GM23338 (cell line): ENCODE results near the gene MTHFD2L. TPM values are rescaled to one million over a fixed set of nuclear protein-coding genes. Genes with fewer than 3 reads are reported as not detected.

Experiments used
- ATAC-seq: fragments of 200-7000 bp; cut with Tn5 transposase; 3 replicates; pipeline ENCODE4 v1.9.1; 2020
- DNase-seq: peaks from one replicate; pipeline ENCODE4 v3.0.0-alpha.2; 2015; ENCODE audit warnings: low spot score
- H2AFZ ChIP-seq: fragments of 200-600 bp; sonication (generic); 2 replicates; pipeline ENCODE4 v1.8.0; 2016; ENCODE audit warnings: antibody characterized with exemption, mild to moderate bottlenecking, moderate library complexity
- H3F3A ChIP-seq: fragments of 200-600 bp; sonication (generic); replicated peaks from 2 replicates; pipeline ENCODE4 v1.8.0; 2017; ENCODE audit warnings: antibody characterized with exemption, mixed run types, low read depth
- H3K27ac ChIP-seq: fragments of 200-600 bp; sonication (generic); 2 replicates; pipeline ENCODE4 v1.6.1; 2016; ENCODE audit warnings: low read depth
- H3K27me3 ChIP-seq: fragments of 200-600 bp; sonication (generic); 2 replicates; pipeline ENCODE4 v1.8.0; 2016; ENCODE audit warnings: mild to moderate bottlenecking, mixed run types, moderate library complexity; ENCODE audit not compliant: insufficient read depth
- H3K36me3 ChIP-seq: fragments of 200-600 bp; sonication (generic); 2 replicates; pipeline ENCODE4 v1.8.0; 2016; ENCODE audit warnings: mild to moderate bottlenecking; ENCODE audit not compliant: insufficient read depth
- H3K4me1 ChIP-seq: fragments of 200-600 bp; sonication (generic); 2 replicates; pipeline ENCODE4 v1.8.0; 2016; ENCODE audit warnings: mild to moderate bottlenecking, moderate library complexity; ENCODE audit not compliant: insufficient read depth
- H3K4me2 ChIP-seq: fragments of 200-600 bp; sonication (generic); 2 replicates; pipeline ENCODE4 v1.7.1; 2017; ENCODE audit warnings: mixed run types
- H3K4me3 ChIP-seq: fragments of 200-600 bp; sonication (generic); 2 replicates; pipeline ENCODE4 v1.6.1; 2016; ENCODE audit warnings: mixed run types
- H3K79me2 ChIP-seq: fragments of 200-600 bp; sonication (generic); replicated peaks from 2 replicates; pipeline ENCODE4 v1.8.0; 2017; ENCODE audit warnings: mild to moderate bottlenecking; ENCODE audit not compliant: insufficient read depth
- H3K9me2 ChIP-seq: fragments of 200-600 bp; sonication (generic); 2 replicates; pipeline ENCODE4 v1.8.0; 2017; ENCODE audit not compliant: insufficient read depth
- H4K20me1 ChIP-seq: fragments of 200-600 bp; sonication (generic); replicated peaks from 2 replicates; pipeline ENCODE4 v1.8.0; 2017; ENCODE audit warnings: mild to moderate bottlenecking; ENCODE audit not compliant: insufficient read depth
- H3K27ac Mint-ChIP-seq: 2 replicates; pipeline ENCODE4 v1.8.0; 2020; ENCODE audit warnings: inconsistent platforms, mild to moderate bottlenecking, moderate library complexity, mixed read lengths
- H3K27me3 Mint-ChIP-seq: 3 replicates; pipeline ENCODE4 v1.8.0; 2022; ENCODE audit warnings: low read depth, mild to moderate bottlenecking, moderate library complexity, mixed read lengths, inconsistent platforms; ENCODE audit not compliant: insufficient read depth, poor library complexity
- H3K36me3 Mint-ChIP-seq: 3 replicates; pipeline ENCODE4 v1.8.0; 2021; ENCODE audit warnings: low read depth, mild to moderate bottlenecking, inconsistent platforms, moderate library complexity, mixed read lengths
- H3K4me1 Mint-ChIP-seq: 3 replicates; pipeline ENCODE4 v1.8.0; 2020; ENCODE audit warnings: mild to moderate bottlenecking, inconsistent platforms, mixed read lengths
- H3K4me3 Mint-ChIP-seq: 3 replicates; pipeline ENCODE4 v1.8.0; 2021; ENCODE audit warnings: moderate library complexity, mild to moderate bottlenecking, inconsistent platforms, mixed read lengths
- H3K9me3 Mint-ChIP-seq: 3 replicates; pipeline ENCODE4 v1.8.0; 2020; ENCODE audit warnings: moderate library complexity, mild to moderate bottlenecking, inconsistent platforms, mixed read lengths
- CREB1 ChIP-seq: fragments of 250-450 bp; sonication (Bioruptor Pico); IDR thresholded peaks from 2 replicates; pipeline ENCODE4 v1.5.0; 2020; ENCODE audit warnings: low read depth, mild to moderate bottlenecking, moderate library complexity
- EZH2 ChIP-seq: fragments of 200-600 bp; sonication (generic); IDR thresholded peaks from one replicate; pipeline ENCODE4 v1.8.0; 2017; ENCODE audit warnings: antibody characterized with exemption, mild to moderate bottlenecking, low read depth; ENCODE audit not compliant: unreplicated experiment
- EZH2phosphoT487 ChIP-seq: fragments of 200-600 bp; sonication (generic); IDR thresholded peaks from one replicate; pipeline ENCODE4 v1.8.1; 2018; ENCODE audit warnings: antibody characterized with exemption; ENCODE audit not compliant: unreplicated experiment
- NANOG ChIP-seq: IDR thresholded peaks from 2 replicates; pipeline ENCODE4 v1.6.1; 2016; ENCODE audit warnings: antibody characterized with exemption, borderline replicate concordance
- STAT1 ChIP-seq: IDR thresholded peaks from one replicate; pipeline ENCODE4 v1.6.1; 2016; ENCODE audit warnings: antibody characterized with exemption; ENCODE audit not compliant: unreplicated experiment
- ZNF331 ChIP-seq: fragments of 250-450 bp; sonication (Bioruptor Pico); IDR thresholded peaks from 2 replicates; pipeline ENCODE4 v1.5.0; 2020; ENCODE audit warnings: low read depth, mild to moderate bottlenecking, moderate library complexity
- polyA plus RNA-seq: library from polyadenylated mRNA; unstranded; fragments of >200 nt; fragmentation: Nextera tagmentation; extraction: Ambion mirVana; gene quantifications from 2 replicates; pipeline ENCODE4 v1.2.1, GENCODE V29; 2016
- total RNA-seq: library from RNA; depleted of rRNA; stranded (reverse); fragments of >200 nt; shearing (Covaris generic); gene quantifications from 2 replicates; pipeline ENCODE4 v1.2.3, GENCODE V29; 2014
- TF ChIP-seq, protein P1 (sequence below): fragments of 250-450 bp; sonication (Bioruptor Pico); IDR thresholded peaks from 2 replicates; pipeline ENCODE4 v1.5.0; 2020; ENCODE audit warnings: mild to moderate bottlenecking, moderate library complexity
- TF ChIP-seq, protein P2 (sequence below): IDR thresholded peaks from 2 replicates; pipeline ENCODE4 v1.6.1; 2016; ENCODE audit warnings: antibody characterized with exemption

Gene MTHFD2L
- total and polyA plus RNA-seq, 2 experiments from 2014 or later = 24.4 to 35.7 TPM

- TF ChIP-seq, protein P1, sequence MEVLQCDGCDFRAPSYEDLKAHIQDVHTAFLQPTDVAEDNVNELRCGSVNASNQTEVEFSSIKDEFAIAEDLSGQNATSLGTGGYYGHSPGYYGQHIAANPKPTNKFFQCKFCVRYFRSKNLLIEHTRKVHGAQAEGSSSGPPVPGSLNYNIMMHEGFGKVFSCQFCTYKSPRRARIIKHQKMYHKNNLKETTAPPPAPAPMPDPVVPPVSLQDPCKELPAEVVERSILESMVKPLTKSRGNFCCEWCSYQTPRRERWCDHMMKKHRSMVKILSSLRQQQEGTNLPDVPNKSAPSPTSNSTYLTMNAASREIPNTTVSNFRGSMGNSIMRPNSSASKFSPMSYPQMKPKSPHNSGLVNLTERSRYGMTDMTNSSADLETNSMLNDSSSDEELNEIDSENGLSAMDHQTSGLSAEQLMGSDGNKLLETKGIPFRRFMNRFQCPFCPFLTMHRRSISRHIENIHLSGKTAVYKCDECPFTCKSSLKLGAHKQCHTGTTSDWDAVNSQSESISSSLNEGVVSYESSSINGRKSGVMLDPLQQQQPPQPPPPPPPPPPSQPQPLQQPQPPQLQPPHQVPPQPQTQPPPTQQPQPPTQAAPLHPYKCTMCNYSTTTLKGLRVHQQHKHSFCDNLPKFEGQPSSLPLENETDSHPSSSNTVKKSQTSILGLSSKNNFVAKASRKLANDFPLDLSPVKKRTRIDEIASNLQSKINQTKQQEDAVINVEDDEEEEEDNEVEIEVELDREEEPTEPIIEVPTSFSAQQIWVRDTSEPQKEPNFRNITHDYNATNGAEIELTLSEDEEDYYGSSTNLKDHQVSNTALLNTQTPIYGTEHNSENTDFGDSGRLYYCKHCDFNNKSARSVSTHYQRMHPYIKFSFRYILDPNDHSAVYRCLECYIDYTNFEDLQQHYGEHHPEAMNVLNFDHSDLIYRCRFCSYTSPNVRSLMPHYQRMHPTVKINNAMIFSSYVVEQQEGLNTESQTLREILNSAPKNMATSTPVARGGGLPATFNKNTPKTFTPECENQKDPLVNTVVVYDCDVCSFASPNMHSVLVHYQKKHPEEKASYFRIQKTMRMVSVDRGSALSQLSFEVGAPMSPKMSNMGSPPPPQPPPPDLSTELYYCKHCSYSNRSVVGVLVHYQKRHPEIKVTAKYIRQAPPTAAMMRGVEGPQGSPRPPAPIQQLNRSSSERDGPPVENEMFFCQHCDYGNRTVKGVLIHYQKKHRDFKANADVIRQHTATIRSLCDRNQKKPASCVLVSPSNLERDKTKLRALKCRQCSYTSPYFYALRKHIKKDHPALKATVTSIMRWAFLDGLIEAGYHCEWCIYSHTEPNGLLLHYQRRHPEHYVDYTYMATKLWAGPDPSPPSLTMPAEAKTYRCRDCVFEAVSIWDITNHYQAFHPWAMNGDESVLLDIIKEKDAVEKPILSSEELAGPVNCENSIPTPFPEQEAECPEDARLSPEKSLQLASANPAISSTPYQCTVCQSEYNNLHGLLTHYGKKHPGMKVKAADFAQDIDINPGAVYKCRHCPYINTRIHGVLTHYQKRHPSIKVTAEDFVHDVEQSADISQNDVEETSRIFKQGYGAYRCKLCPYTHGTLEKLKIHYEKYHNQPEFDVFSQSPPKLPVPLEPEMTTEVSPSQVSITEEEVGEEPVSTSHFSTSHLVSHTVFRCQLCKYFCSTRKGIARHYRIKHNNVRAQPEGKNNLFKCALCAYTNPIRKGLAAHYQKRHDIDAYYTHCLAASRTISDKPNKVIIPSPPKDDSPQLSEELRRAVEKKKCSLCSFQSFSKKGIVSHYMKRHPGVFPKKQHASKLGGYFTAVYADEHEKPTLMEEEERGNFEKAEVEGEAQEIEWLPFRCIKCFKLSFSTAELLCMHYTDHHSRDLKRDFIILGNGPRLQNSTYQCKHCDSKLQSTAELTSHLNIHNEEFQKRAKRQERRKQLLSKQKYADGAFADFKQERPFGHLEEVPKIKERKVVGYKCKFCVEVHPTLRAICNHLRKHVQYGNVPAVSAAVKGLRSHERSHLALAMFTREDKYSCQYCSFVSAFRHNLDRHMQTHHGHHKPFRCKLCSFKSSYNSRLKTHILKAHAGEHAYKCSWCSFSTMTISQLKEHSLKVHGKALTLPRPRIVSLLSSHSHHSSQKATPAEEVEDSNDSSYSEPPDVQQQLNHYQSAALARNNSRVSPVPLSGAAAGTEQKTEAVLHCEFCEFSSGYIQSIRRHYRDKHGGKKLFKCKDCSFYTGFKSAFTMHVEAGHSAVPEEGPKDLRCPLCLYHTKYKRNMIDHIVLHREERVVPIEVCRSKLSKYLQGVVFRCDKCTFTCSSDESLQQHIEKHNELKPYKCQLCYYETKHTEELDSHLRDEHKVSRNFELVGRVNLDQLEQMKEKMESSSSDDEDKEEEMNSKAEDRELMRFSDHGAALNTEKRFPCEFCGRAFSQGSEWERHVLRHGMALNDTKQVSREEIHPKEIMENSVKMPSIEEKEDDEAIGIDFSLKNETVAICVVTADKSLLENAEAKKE = no peak
- TF ChIP-seq, protein P2, sequence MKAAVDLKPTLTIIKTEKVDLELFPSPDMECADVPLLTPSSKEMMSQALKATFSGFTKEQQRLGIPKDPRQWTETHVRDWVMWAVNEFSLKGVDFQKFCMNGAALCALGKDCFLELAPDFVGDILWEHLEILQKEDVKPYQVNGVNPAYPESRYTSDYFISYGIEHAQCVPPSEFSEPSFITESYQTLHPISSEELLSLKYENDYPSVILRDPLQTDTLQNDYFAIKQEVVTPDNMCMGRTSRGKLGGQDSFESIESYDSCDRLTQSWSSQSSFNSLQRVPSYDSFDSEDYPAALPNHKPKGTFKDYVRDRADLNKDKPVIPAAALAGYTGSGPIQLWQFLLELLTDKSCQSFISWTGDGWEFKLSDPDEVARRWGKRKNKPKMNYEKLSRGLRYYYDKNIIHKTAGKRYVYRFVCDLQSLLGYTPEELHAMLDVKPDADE = no peak
- TF ChIP-seq NANOG (no peak), STAT1 (no peak), ZNF331 (CRISPR knock-in tag) (no peak), CREB1 (CRISPR knock-in tag) (no peak)
Measured at GRCh38 chr4:74317616-74318246, 159.8 kb downstream of the MTHFD2L start (continued).

DNA sequence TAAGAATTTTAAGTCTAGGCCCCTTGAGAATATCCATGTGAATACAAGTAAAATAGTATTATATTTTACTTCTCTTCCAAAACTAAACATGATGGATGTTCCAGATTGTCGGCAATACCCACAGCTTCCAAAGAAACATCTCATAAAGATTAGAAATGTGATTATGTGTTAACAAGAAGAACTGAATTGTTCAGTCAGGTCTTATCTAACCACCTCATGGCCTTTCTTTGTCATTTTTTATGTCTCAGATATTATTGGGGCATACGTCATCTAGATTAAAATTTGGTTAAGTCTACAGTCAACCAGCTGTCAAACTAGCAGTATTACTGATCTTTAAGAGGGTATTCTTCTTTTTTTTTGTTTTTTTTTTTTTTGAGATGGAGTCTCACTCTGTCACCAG, 160.4 kb downstream of the MTHFD2L start:
- H3K27ac ChIP-seq = no peak overlapping the region
- H2AFZ ChIP-seq = no peak overlapping the region
- ATAC-seq (no peak), DNase-seq (no peak)
- no peak overlapping the region for H3K4me2 ChIP-seq
- peaks cover 13% of the 10 kb centered on the region for H3K4me1 Mint-ChIP-seq
- H3K4me3 Mint-ChIP-seq = no peak overlapping the region
- H3K79me2 ChIP-seq = no peaks in the 10 kb centered on the region
- no peaks in the 10 kb centered on the region for H3K9me2 ChIP-seq
- H3K27me3 Mint-ChIP-seq = no peaks in the 10 kb centered on the region
- no peak overlapping the region for H3K27ac Mint-ChIP-seq
- H3F3A ChIP-seq = no peaks in the 10 kb centered on the region
- H3K9me3 Mint-ChIP-seq = no peaks in the 10 kb centered on the region
- H3K4me3 ChIP-seq = no peak overlapping the region
- H3K27me3 ChIP-seq = no peaks in the 10 kb centered on the region
- no peaks in the 10 kb centered on the region for H3K36me3 ChIP-seq
- no peaks in the 10 kb centered on the region for H3K36me3 Mint-ChIP-seq
- H4K20me1 ChIP-seq = no peaks in the 10 kb centered on the region
- 0 out of 2 replicates have a peak, but pooled peaks cover 10% of the 10 kb centered on the region for H3K4me1 ChIP-seq
- TF ChIP-seq, protein P1 = no peak
- TF ChIP-seq CREB1 (CRISPR knock-in tag) (no peak), EZH2phosphoT487 (no peak), EZH2 (no peak), STAT1 (no peak)
